Caco-2 (cell line): ENCODE data around the gene CTCF. TPM values are rescaled to one million over a fixed set of nuclear protein-coding genes. Genes with fewer than 3 reads are reported as not detected.
A peak's percentile ranks its signal among the peaks of the same experiment; 100 is the strongest.

Experiments used
- BruUV-seq: library from RNA; stranded (reverse); fragments of 400-500 nt; replicated peaks from 2 replicates; lab custom pipeline; 2021; lab: Mats Ljungman, UMichigan
- CTCF ChIA-PET: fragments of 300-600 bp; sonication (Branson Sonifier 250); formaldehyde crosslinking; loops from one replicate; lab custom pipeline; 2022; ENCODE audit warnings: antibody characterized with exemption; lab: Charles Lee
- POLR2A ChIA-PET: fragments of 300-600 bp; sonication (Branson Sonifier 250); formaldehyde crosslinking; loops from one replicate; lab custom pipeline; 2022; ENCODE audit warnings: antibody characterized with exemption; lab: Charles Lee
- DNase-seq, 2 experiments: peaks; one replicate each; pipeline versions ENCODE4 v3.0.0 to v3.0.0-alpha.2; 2020 to 2022
- H3K27me3 ChIP-seq: replicated peaks from 2 replicates; pipeline ENCODE4 v1.6.0; 2011; ENCODE audit warnings: low read length; ENCODE audit not compliant: control insufficient read depth, insufficient read depth
- H3K36me3 ChIP-seq: 2 replicates; pipeline ENCODE4 v1.5.1; 2011; ENCODE audit warnings: low read length; ENCODE audit not compliant: control insufficient read depth, insufficient read depth
- H3K4me1 ChIP-seq: fragments of 250-450 bp; sonication (Bioruptor Pico); 2 replicates; pipeline ENCODE4 v1.5.1; 2020; ENCODE audit warnings: mild to moderate bottlenecking
- H3K4me3 ChIP-seq: 2 replicates; pipeline ENCODE4 v1.5.1; 2011; ENCODE audit warnings: low read depth, mild to moderate bottlenecking, control low read depth, low read length
- H3K9me3 ChIP-seq: fragments of 250-450 bp; sonication (Bioruptor Pico); 2 replicates; pipeline ENCODE4 v1.5.1; 2020; ENCODE audit warnings: mild to moderate bottlenecking, moderate library complexity
- H3K27ac Mint-ChIP-seq: one replicate; pipeline ENCODE4 v1.8.0; 2022; ENCODE audit warnings: mixed read lengths; ENCODE audit not compliant: unreplicated experiment
- H3K27me3 Mint-ChIP-seq: one replicate; pipeline ENCODE4 v1.8.0; 2022; ENCODE audit warnings: mixed read lengths; ENCODE audit not compliant: insufficient read depth, unreplicated experiment
- H3K36me3 Mint-ChIP-seq: one replicate; pipeline ENCODE4 v1.8.0; 2022; ENCODE audit warnings: mild to moderate bottlenecking, mixed read lengths; ENCODE audit not compliant: insufficient read depth, unreplicated experiment
- H3K4me1 Mint-ChIP-seq: one replicate; pipeline ENCODE4 v1.8.0; 2022; ENCODE audit warnings: low read depth, mixed read lengths; ENCODE audit not compliant: unreplicated experiment
- H3K4me3 Mint-ChIP-seq: one replicate; pipeline ENCODE4 v1.8.0; 2022; ENCODE audit warnings: mild to moderate bottlenecking, moderate library complexity, mixed read lengths; ENCODE audit not compliant: unreplicated experiment
- H3K9me3 Mint-ChIP-seq: one replicate; pipeline ENCODE4 v1.8.0; 2022; ENCODE audit warnings: mixed read lengths; ENCODE audit not compliant: unreplicated experiment
- CTCF ChIP-seq, 2 experiments: fragments of 200-600 bp in 1 of 2; IDR thresholded peaks; 1 replicate in 1 of 2; 2 replicates in 1 of 2; pipeline versions ENCODE4 v1.5.1 to v1.8.0; 2011 to 2022; ENCODE audit warnings: antibody characterized with exemption in 1 of 2, control low read depth in 1 of 2, inconsistent platforms in 1 of 2, low read depth in 1 of 2, low read length in 1 of 2, mild to moderate bottlenecking in 1 of 2, moderate library complexity in 1 of 2; ENCODE audit not compliant: insufficient read depth in 1 of 2, severe bottlenecking in 1 of 2, unreplicated experiment in 1 of 2
- intact Hi-C: fragments of 100-400 bp; cut with micrococcal nuclease; formaldehyde crosslinking; loops from one replicate; pipeline ENCODE4 v1.10.0; 2022; ENCODE audit not compliant: unreplicated experiment
- total RNA-seq: library from RNA; stranded (reverse); gene quantifications from 2 replicates; pipeline ENCODE4 v1.2.3, GENCODE V29; 2022

Gene CTCF
- total RNA-seq, 1 experiment from 2014 or later: 67.8 TPM

GRCh38 chr16:67565470-67566100, 3.3 kb downstream of the CTCF start:
- TF ChIP-seq CTCF (IDR thresholded peaks at IDR 0.05; ENCODE audit: insufficient read depth in 1 of 2, low read depth in 1 of 2, low read length in 1 of 2, severe bottlenecking in 1 of 2, unreplicated experiment in 1 of 2): no peak
- BruUV-seq: TSS peak; percentile 6
- Mint-ChIP-seq H3K4me3 (no peak overlapping the region), H3K9me3 (no peaks in the 10 kb centered on the region), H3K27ac (no peak overlapping the region), H3K36me3 (peaks cover 15% of the 10 kb centered on the region), H3K27me3 (no peaks in the 10 kb centered on the region), H3K4me1 (peaks cover 20% of the 10 kb centered on the region)
- no peaks in the 10 kb centered on the region for H3K9me3 ChIP-seq
- H3K27me3 ChIP-seq: no peaks in the 10 kb centered on the region
- H3K4me1 ChIP-seq: peaks cover 13% of the 10 kb centered on the region
- CTCF ChIA-PET: interaction anchor here (0.6 kb wide), 1 partner anchor 18 kb away, joined by 5 read pairs; no protein-coding TSS in a partner anchor
- no peak for DNase-seq
- intact Hi-C loops: no loop called here
- H3K4me3 ChIP-seq: no peak overlapping the region
- no peaks in the 10 kb centered on the region; the same call in 1 of the 2 replicates for H3K36me3 ChIP-seq
- POLR2A ChIA-PET: no interaction called here

DNA sequence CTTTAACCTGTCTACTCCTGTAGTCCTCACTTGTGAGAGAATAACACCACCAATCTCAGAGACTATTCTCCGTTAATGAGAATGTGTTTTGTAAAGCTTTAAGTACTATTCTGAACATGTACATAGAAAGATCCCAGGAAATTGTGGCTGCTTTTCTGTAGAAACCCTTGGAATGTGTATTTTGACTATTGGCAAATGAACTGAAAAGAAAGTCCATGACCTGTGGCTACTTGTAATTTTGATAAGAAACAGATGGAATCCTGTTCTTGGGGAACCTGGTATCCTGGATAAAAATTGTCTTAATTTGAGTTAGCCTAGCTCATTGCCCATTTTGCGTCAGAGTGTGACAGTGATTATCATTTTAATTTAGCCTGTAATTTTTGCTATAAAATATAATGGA, 9.1 kb downstream of the CTCF start:
- Mint-ChIP-seq H3K27me3 (no peaks in the 10 kb centered on the region), H3K27ac (no peak overlapping the region), H3K9me3 (no peaks in the 10 kb centered on the region), H3K4me3 (no peak overlapping the region), H3K36me3 (peaks cover 52% of the 10 kb centered on the region), H3K4me1 (peaks cover 6% of the 10 kb centered on the region)
- peaks cover 2% of the 10 kb centered on the region for H3K36me3 ChIP-seq
- POLR2A ChIA-PET: no interaction called here
- CTCF ChIA-PET: interaction anchor here (0.5 to 1.3 kb wide), 3 partner anchors 8 to 24 kb away, joined by 3 read pairs; no protein-coding TSS in a partner anchor
- intact Hi-C loops: no loop called here
- H3K4me1 ChIP-seq: 0 out of 2 replicates have a peak, but pooled peaks cover 4% of the 10 kb centered on the region
- no peak for TF ChIP-seq CTCF (IDR thresholded peaks at IDR 0.05; ENCODE audit: insufficient read depth in 1 of 2, low read depth in 1 of 2, low read length in 1 of 2, severe bottlenecking in 1 of 2, unreplicated experiment in 1 of 2)
- BruUV-seq: no TSS peak
- H3K9me3 ChIP-seq: no peaks in the 10 kb centered on the region
- H3K27me3 ChIP-seq: no peaks in the 10 kb centered on the region
- no peak for DNase-seq
- no peak overlapping the region for H3K4me3 ChIP-seq

- Mint-ChIP-seq H3K4me3 (no peak overlapping the region), H3K36me3 (peaks cover 56% of the 10 kb centered on the region), H3K4me1 (peaks cover 4% of the 10 kb centered on the region), H3K9me3 (no peaks in the 10 kb centered on the region), H3K27me3 (no peaks in the 10 kb centered on the region), H3K27ac (no peak overlapping the region)
- no peak for TF ChIP-seq CTCF (IDR thresholded peaks at IDR 0.05; ENCODE audit: insufficient read depth in 1 of 2, low read depth in 1 of 2, low read length in 1 of 2, severe bottlenecking in 1 of 2, unreplicated experiment in 1 of 2)
- H3K36me3 ChIP-seq: peaks cover 2% of the 10 kb centered on the region
- H3K27me3 ChIP-seq: no peaks in the 10 kb centered on the region
- TSS peak; percentile 13 for BruUV-seq
- no peaks in the 10 kb centered on the region for H3K9me3 ChIP-seq
- intact Hi-C loops: no loop called here
- H3K4me1 ChIP-seq: 0 out of 2 replicates have a peak, but pooled peaks cover 4% of the 10 kb centered on the region
- DNase-seq: no peak
- POLR2A ChIA-PET: no interaction called here
- CTCF ChIA-PET: interaction anchor here (1.0 to 1.3 kb wide), 2 partner anchors 9 to 25 kb away, joined by 3 read pairs; no protein-coding TSS in a partner anchor
- no peak overlapping the region for H3K4me3 ChIP-seq
Observed at GRCh38 chr16:67571981-67572431, 9.7 kb downstream of the CTCF start.
